ENCODE measurements around the gene NOTCH3.

DNA sequence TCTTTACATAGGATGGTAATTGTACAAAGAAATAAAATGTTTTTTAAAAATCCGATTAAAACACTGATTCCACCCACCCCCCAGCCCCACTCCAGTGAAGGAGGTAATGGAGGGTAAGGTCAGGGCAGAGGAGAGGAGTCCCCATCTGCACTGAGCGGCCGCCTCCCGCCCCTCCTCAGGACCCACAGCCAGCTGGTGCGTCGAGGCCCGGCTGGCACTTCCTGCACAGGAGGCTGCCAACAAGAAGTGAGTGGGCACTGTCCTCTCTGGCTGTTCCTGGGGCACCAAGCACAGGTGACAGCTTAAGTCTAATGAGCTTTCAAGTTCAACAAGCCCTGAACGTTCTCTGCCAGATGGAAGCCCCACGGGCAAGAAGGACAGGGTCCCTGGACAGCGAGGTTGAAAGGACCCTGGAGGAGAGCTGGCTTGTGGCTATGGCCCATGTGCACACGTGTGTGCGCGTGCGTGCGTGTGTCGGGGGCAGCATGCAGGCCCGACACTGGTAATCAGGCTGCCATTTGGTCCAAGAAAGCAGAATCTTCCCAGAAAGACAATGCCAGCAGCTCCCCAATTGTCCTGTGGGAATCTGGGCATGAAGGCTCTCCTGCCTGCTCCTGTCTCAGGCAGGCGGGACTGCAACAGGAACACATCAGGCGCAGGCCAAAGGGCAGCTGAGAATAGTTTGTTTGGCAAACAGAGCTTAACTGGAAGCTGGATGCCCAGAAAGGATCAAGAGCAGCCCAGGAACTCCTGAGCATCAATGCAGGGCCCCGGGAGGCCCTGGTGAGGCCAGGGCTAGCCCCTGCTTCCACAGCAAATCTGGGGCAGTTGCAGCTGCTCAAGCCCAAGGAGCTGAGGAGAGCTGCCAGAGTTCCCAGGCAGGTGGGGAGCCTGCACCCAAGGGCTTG is 46.6 kb upstream of the NOTCH3 start:
- TF ChIP-seq EZH2 (IDR thresholded peaks at IDR 0.05; ENCODE audit: borderline replicate concordance), result no peak
- TF ChIP-seq, protein P1, sequence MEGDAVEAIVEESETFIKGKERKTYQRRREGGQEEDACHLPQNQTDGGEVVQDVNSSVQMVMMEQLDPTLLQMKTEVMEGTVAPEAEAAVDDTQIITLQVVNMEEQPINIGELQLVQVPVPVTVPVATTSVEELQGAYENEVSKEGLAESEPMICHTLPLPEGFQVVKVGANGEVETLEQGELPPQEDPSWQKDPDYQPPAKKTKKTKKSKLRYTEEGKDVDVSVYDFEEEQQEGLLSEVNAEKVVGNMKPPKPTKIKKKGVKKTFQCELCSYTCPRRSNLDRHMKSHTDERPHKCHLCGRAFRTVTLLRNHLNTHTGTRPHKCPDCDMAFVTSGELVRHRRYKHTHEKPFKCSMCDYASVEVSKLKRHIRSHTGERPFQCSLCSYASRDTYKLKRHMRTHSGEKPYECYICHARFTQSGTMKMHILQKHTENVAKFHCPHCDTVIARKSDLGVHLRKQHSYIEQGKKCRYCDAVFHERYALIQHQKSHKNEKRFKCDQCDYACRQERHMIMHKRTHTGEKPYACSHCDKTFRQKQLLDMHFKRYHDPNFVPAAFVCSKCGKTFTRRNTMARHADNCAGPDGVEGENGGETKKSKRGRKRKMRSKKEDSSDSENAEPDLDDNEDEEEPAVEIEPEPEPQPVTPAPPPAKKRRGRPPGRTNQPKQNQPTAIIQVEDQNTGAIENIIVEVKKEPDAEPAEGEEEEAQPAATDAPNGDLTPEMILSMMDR (IDR thresholded peaks at IDR 0.05; ENCODE audit: poor library complexity), result no peak
